SK-N-SH treated with all-trans-retinoic acid at 6 μM for 48 hours (cell line): ENCODE data around the gene GLIPR2.

Experiments used
- ATAC-seq: fragments of 200-7000 bp; cut with Tn5 transposase; 3 replicates; pipeline ENCODE4 v1.9.1; 2020; ENCODE audit warnings: mild to moderate bottlenecking, moderate library complexity
- ARNTL ChIP-seq: fragments of 450-650 bp; formaldehyde crosslinking; IDR thresholded peaks from 2 replicates; pipeline ENCODE4 v1.5.0; 2020; ENCODE audit warnings: low read depth, mild to moderate bottlenecking, moderate library complexity, borderline replicate concordance
- BACH2 ChIP-seq: fragments of 250-450 bp; sonication (Bioruptor Pico); IDR thresholded peaks from 2 replicates; pipeline ENCODE4 v1.9.0; 2021; ENCODE audit warnings: mild to moderate bottlenecking, borderline replicate concordance
- CREB5 ChIP-seq: fragments of 250-450 bp; sonication (Bioruptor Pico); IDR thresholded peaks from 2 replicates; pipeline ENCODE4 v1.5.1; 2020; ENCODE audit warnings: low read depth, mild to moderate bottlenecking, moderate library complexity
- CSDC2 ChIP-seq: fragments of 250-450 bp; sonication (Bioruptor Pico); IDR thresholded peaks from 2 replicates; pipeline ENCODE4 v1.5.0; 2020; ENCODE audit warnings: mild to moderate bottlenecking, moderate library complexity
- CSRNP3 ChIP-seq: fragments of 250-450 bp; sonication (Bioruptor Pico); IDR thresholded peaks from 2 replicates; pipeline ENCODE4 v1.5.1; 2021; ENCODE audit warnings: mild to moderate bottlenecking, moderate library complexity
- ESRRG ChIP-seq: fragments of 250-450 bp; sonication (Bioruptor Pico); IDR thresholded peaks from 2 replicates; pipeline ENCODE4 v1.6.1; 2021; ENCODE audit warnings: mild to moderate bottlenecking
- GLIS3 ChIP-seq: fragments of 250-450 bp; sonication (Bioruptor Pico); IDR thresholded peaks from 2 replicates; pipeline ENCODE4 v1.5.0; 2020; ENCODE audit warnings: mild to moderate bottlenecking, moderate library complexity
- ISL1 ChIP-seq: fragments of 250-450 bp; sonication (Bioruptor Pico); IDR thresholded peaks from 2 replicates; pipeline ENCODE4 v2.1.2; 2022; ENCODE audit warnings: mild to moderate bottlenecking, moderate library complexity
- OSR1 ChIP-seq: fragments of 250-450 bp; sonication (Bioruptor Pico); IDR thresholded peaks from 2 replicates; pipeline ENCODE4 v1.8.0; 2022; ENCODE audit warnings: moderate library complexity, mild to moderate bottlenecking, inconsistent platforms
- PATZ1 ChIP-seq: fragments of 250-450 bp; sonication (Bioruptor Pico); IDR thresholded peaks from 2 replicates; pipeline ENCODE4 v1.8.0; 2020; ENCODE audit warnings: mild to moderate bottlenecking, moderate library complexity, borderline replicate concordance
- POU6F1 ChIP-seq: fragments of 250-450 bp; sonication (Bioruptor Pico); IDR thresholded peaks from 2 replicates; pipeline ENCODE4 v1.8.0; 2021; ENCODE audit warnings: low read depth, mild to moderate bottlenecking, moderate library complexity, borderline replicate concordance
- PPARA ChIP-seq: fragments of 250-450 bp; sonication (Bioruptor Pico); IDR thresholded peaks from 2 replicates; pipeline ENCODE4 v1.5.0; 2020; ENCODE audit warnings: mild to moderate bottlenecking, borderline replicate concordance
- RARB ChIP-seq: fragments of 250-450 bp; sonication (Bioruptor Pico); IDR thresholded peaks from 2 replicates; pipeline ENCODE4 v1.8.0; 2021; ENCODE audit warnings: mild to moderate bottlenecking, moderate library complexity
- SNAI2 ChIP-seq: fragments of 250-450 bp; sonication (Bioruptor Pico); IDR thresholded peaks from 2 replicates; pipeline ENCODE4 v1.5.0; 2020; ENCODE audit warnings: mild to moderate bottlenecking, moderate library complexity
- TCF4 ChIP-seq: fragments of 250-450 bp; sonication (Bioruptor Pico); IDR thresholded peaks from 2 replicates; pipeline ENCODE4 v1.8.0; 2021; ENCODE audit warnings: mild to moderate bottlenecking, moderate library complexity, borderline replicate concordance
- ZC3H10 ChIP-seq: fragments of 250-450 bp; sonication (Bioruptor Pico); IDR thresholded peaks from 2 replicates; pipeline ENCODE4 v1.5.1; 2021; ENCODE audit warnings: mild to moderate bottlenecking, moderate library complexity
- ZFP3 ChIP-seq: fragments of 250-450 bp; sonication (Bioruptor Pico); IDR thresholded peaks from 2 replicates; pipeline ENCODE4 v1.5.0; 2020; ENCODE audit warnings: mild to moderate bottlenecking, moderate library complexity
- ZFP30 ChIP-seq: fragments of 450-650 bp; formaldehyde crosslinking; IDR thresholded peaks from 2 replicates; pipeline ENCODE4 v1.5.0; 2022; ENCODE audit warnings: mild to moderate bottlenecking, moderate library complexity
- ZNF565 ChIP-seq: fragments of 450-650 bp; formaldehyde crosslinking; conservative IDR thresholded peaks from 2 replicates; pipeline ENCODE4 v1.5.0; 2020; ENCODE audit warnings: low read depth, mild to moderate bottlenecking, moderate library complexity
- ZNF70 ChIP-seq: fragments of 450-650 bp; formaldehyde crosslinking; IDR thresholded peaks from 2 replicates; pipeline ENCODE4 v1.5.0; 2020; ENCODE audit warnings: mild to moderate bottlenecking, moderate library complexity
- ZNF8 ChIP-seq: fragments of 450-650 bp; formaldehyde crosslinking; IDR thresholded peaks from 2 replicates; pipeline ENCODE4 v1.5.0; 2020; ENCODE audit warnings: mild to moderate bottlenecking, moderate library complexity

The GLIPR2 gene

GRCh38 chr9:36204906-36205547 lies 68.5 kb downstream of the GLIPR2 start (continued):
- TF ChIP-seq CSDC2 (CRISPR knock-in tag) (no peak), ISL1 (CRISPR knock-in tag) (no peak), TCF4 (CRISPR knock-in tag) (no peak), BACH2 (CRISPR knock-in tag) (no peak), OSR1 (no peak), GLIS3 (CRISPR knock-in tag) (no peak), ZNF565 (CRISPR knock-in tag) (no peak), RARB (CRISPR knock-in tag) (no peak)

GRCh38 chr9:36207016-36207415 lies 70.5 kb downstream of the GLIPR2 start:
- TF ChIP-seq PATZ1 (CRISPR knock-in tag) = no peak
- no peak for TF ChIP-seq ARNTL (CRISPR knock-in tag)
- TF ChIP-seq ZFP3 = no peak
- TF ChIP-seq RARB (CRISPR knock-in tag) = no peak
- no peak for TF ChIP-seq PPARA (CRISPR knock-in tag)

GRCh38 chr9:36207546-36208012 lies 71.0 kb downstream of the GLIPR2 start:
- TF ChIP-seq ZNF70 (CRISPR knock-in tag) (no peak), ZC3H10 (no peak), SNAI2 (CRISPR knock-in tag) (no peak), RARB (CRISPR knock-in tag) (no peak), ZNF8 (CRISPR knock-in tag) (no peak), ISL1 (CRISPR knock-in tag) (no peak), OSR1 (no peak), CSRNP3 (CRISPR knock-in tag) (no peak), PATZ1 (CRISPR knock-in tag) (no peak), CREB5 (CRISPR knock-in tag) (no peak), POU6F1 (CRISPR knock-in tag) (no peak), ESRRG (no peak), ARNTL (CRISPR knock-in tag) (no peak), GLIS3 (CRISPR knock-in tag) (no peak), PPARA (CRISPR knock-in tag) (no peak), ZFP30 (CRISPR knock-in tag) (no peak)
- no peak; the same call in 1 of the 3 replicates for ATAC-seq

More at GRCh38 chr9:36207016-36207415, 70.5 kb downstream of the GLIPR2 start:
- no peak; the same call in 2 of the 3 replicates for ATAC-seq
